Measurements from ENCODE around the gene TNFRSF17. TPM values are rescaled to one million over a fixed set of nuclear protein-coding genes. Genes with fewer than 3 reads are reported as not detected.

TNFRSF17 gene
- total RNA-seq, 2 donors from 2014 or later = not detected

- no peaks in the 10 kb centered on the region for H3K4me1 ChIP-seq (ENCODE audit: control insufficient read depth, insufficient read depth, low read length)
- H3K27me3 ChIP-seq (ENCODE audit: control insufficient read depth, insufficient read depth, low read length, poor library complexity, severe bottlenecking) = no peaks in the 10 kb centered on the region
- TF ChIP-seq, protein P1, sequence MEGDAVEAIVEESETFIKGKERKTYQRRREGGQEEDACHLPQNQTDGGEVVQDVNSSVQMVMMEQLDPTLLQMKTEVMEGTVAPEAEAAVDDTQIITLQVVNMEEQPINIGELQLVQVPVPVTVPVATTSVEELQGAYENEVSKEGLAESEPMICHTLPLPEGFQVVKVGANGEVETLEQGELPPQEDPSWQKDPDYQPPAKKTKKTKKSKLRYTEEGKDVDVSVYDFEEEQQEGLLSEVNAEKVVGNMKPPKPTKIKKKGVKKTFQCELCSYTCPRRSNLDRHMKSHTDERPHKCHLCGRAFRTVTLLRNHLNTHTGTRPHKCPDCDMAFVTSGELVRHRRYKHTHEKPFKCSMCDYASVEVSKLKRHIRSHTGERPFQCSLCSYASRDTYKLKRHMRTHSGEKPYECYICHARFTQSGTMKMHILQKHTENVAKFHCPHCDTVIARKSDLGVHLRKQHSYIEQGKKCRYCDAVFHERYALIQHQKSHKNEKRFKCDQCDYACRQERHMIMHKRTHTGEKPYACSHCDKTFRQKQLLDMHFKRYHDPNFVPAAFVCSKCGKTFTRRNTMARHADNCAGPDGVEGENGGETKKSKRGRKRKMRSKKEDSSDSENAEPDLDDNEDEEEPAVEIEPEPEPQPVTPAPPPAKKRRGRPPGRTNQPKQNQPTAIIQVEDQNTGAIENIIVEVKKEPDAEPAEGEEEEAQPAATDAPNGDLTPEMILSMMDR (conservative IDR thresholded peaks at IDR 0.05) = no peak
- H3K9ac ChIP-seq (ENCODE audit: extremely low read depth, low read length, poor library complexity, severe bottlenecking) = no peak overlapping the region
- 98 to 100% methylated on average over 3 of the region's 3 CpGs for WGBS, 2 experiments (ENCODE audit: insufficient coverage in 1 of 2, insufficient read length in 1 of 2)
- Mint-ChIP-seq H3K4me3 (no peak overlapping the region), H3K27me3 (ENCODE audit: insufficient read depth) (no peaks in the 10 kb centered on the region), H3K27ac (no peak overlapping the region), H3K4me1 (no peaks in the 10 kb centered on the region), H3K36me3 (ENCODE audit: low read depth) (no peaks in the 10 kb centered on the region), H3K9me3 (no peaks in the 10 kb centered on the region)
- H3K36me3 ChIP-seq (ENCODE audit: control insufficient read depth, insufficient read depth, low read length) = no peaks in the 10 kb centered on the region
- no peak overlapping the region for H3K4me3 ChIP-seq (ENCODE audit: low read length)
- DNase-seq = no peak
- H3K9me3 ChIP-seq (ENCODE audit: control insufficient read depth, low read length) = no peaks in the 10 kb centered on the region
- no peak overlapping the region for H3K27ac ChIP-seq (ENCODE audit: low read depth, low read length)
Observed at GRCh38 chr16:12006637-12007036, 41.6 kb downstream of the TNFRSF17 start.

DNA sequence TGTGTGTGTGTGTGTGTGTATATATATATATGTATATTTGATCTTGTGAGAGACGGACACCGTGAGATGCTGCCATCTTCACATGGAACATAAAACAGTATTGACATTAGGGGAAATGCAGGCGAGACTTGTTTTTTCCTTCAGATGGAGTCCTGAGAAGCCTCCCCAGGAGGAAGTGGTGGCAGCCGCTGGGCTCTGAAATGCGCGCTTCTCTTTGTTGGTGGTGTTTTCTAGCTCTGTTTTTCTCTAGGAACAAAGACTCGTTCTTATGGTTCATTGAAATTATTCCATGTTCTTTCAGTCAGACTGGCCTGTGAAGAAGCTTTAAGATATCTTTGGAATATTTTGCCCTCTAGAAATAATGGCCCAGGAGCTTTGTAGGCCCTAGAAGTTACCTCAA, 44.5 kb downstream of the TNFRSF17 start:
- H3K4me1 Mint-ChIP-seq = no peaks in the 10 kb centered on the region
- no peaks in the 10 kb centered on the region for H3K9me3 ChIP-seq (ENCODE audit: control insufficient read depth, low read length)
- no peak overlapping the region for H3K4me3 Mint-ChIP-seq
- H3K27me3 ChIP-seq (ENCODE audit: control insufficient read depth, insufficient read depth, low read length, poor library complexity, severe bottlenecking) = no peaks in the 10 kb centered on the region
- H3K9ac ChIP-seq (ENCODE audit: extremely low read depth, low read length, poor library complexity, severe bottlenecking) = no peak overlapping the region
- TF ChIP-seq, protein P1 (conservative IDR thresholded peaks at IDR 0.05) = no peak
- H3K4me1 ChIP-seq (ENCODE audit: control insufficient read depth, insufficient read depth, low read length) = no peaks in the 10 kb centered on the region
- DNase-seq = no peak
- H3K4me3 ChIP-seq (ENCODE audit: low read length) = no peak overlapping the region
- no peaks in the 10 kb centered on the region for H3K9me3 Mint-ChIP-seq
- no peaks in the 10 kb centered on the region for H3K27me3 Mint-ChIP-seq (ENCODE audit: insufficient read depth)
- H3K36me3 ChIP-seq (ENCODE audit: control insufficient read depth, insufficient read depth, low read length) = no peaks in the 10 kb centered on the region
- WGBS, 2 experiments (ENCODE audit: insufficient coverage in 1 of 2, insufficient read length in 1 of 2) = 91 to 95% methylated on average over 6 to 7 of the region's 7 CpGs
- no peaks in the 10 kb centered on the region for H3K36me3 Mint-ChIP-seq (ENCODE audit: low read depth)
- H3K27ac Mint-ChIP-seq = no peak overlapping the region
- H3K27ac ChIP-seq (ENCODE audit: low read depth, low read length) = no peak overlapping the region

DNA sequence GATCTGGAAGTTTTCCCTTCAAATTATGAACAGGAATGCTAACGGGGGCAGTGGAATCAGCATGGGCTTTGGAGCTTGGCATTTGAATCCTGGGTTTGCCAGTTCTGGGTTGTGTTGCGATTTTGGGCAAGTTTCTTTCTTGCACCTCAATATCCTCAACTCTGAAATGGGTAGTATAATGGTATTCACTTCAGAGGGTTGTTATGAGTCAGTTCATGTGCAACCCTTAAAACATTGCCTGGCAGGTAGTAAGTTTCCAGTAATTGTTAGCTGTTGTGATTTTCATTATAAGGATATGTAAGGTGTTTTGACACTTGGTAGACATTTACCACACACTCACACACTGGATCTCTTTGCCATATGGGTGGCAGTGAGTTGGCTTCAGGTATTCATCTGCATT, 44.9 kb downstream of the TNFRSF17 start:
- DNase-seq = no peak
- Histone ChIP-seq H3K9ac (ENCODE audit: extremely low read depth, low read length, poor library complexity, severe bottlenecking) (no peak overlapping the region), H3K9me3 (ENCODE audit: control insufficient read depth, low read length) (no peaks in the 10 kb centered on the region), H3K27ac (ENCODE audit: low read depth, low read length) (no peak overlapping the region), H3K27me3 (ENCODE audit: control insufficient read depth, insufficient read depth, low read length, poor library complexity, severe bottlenecking) (no peaks in the 10 kb centered on the region), H3K4me3 (ENCODE audit: low read length) (no peak overlapping the region), H3K4me1 (ENCODE audit: control insufficient read depth, insufficient read depth, low read length) (no peaks in the 10 kb centered on the region), H3K36me3 (ENCODE audit: control insufficient read depth, insufficient read depth, low read length) (no peaks in the 10 kb centered on the region)
- no peak overlapping the region for H3K4me3 Mint-ChIP-seq
- WGBS, 2 experiments (ENCODE audit: insufficient coverage in 1 of 2, insufficient read length in 1 of 2) = 86 to 90% methylated on average over 2 of the region's 2 CpGs
- TF ChIP-seq, protein P1 (conservative IDR thresholded peaks at IDR 0.05) = no peak
- H3K36me3 Mint-ChIP-seq (ENCODE audit: low read depth) = no peaks in the 10 kb centered on the region
- H3K4me1 Mint-ChIP-seq = no peaks in the 10 kb centered on the region
- H3K27me3 Mint-ChIP-seq (ENCODE audit: insufficient read depth) = no peaks in the 10 kb centered on the region
- no peak overlapping the region for H3K27ac Mint-ChIP-seq
- no peaks in the 10 kb centered on the region for H3K9me3 Mint-ChIP-seq
